Activated CD4-positive, CD25-positive, alpha-beta regulatory T cell (primary cell): ENCODE data around the gene PTS.
"Not testable (repeated sequence)": the region's sequence is repeated elsewhere in the genome, so short reads cannot be mapped to it uniquely, and the experiment has no call there.

Source experiments
- DNase-seq, 4 experiments: peaks; one replicate each; lab custom pipeline; 2025; lab: John Stamatoyannopoulos, UW

The PTS gene

DNA sequence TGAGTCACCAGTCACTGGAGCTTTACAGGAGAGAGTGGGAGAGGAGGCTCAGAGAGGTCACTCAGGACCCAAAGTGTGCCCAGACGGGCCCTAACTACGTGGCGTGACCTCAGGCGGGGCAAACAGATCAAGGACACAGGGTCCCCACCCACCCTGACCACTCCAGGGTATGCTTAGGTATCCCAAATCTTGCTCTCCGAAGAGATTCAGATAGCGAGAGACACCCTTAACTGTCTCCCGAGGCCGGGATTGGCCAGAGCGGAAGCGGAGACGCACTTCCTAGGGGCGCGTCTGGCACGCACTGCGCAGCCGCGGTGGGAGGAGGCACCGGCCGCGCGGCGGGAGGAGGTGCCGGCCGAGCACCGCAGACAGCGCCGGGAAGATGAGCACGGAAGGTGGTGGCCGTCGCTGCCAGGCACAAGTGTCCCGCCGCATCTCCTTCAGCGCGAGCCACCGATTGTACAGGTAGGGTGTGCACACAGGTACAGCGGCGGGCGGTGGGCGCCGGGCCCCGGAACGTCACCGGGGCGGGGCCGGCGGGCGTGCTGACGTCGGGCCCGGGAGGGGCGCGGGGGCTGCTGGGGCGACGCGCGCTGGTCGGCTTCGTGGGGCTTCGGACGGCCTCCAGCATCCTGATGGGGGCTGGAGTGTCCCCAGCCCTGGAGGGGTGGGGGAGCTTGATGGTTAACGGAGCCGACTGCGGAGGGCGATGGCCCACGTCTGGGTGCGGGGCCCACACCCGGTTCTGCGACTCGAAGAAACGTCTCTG lies at the start of gene PTS:
Gene PTS (plus strand): TSS at position 367 of the 769 bp plus-strand sequence. CDS start 16 bp downstream, at position 383.
- peak; percentile 66 to 71 (median 70) for DNase-seq

DNA sequence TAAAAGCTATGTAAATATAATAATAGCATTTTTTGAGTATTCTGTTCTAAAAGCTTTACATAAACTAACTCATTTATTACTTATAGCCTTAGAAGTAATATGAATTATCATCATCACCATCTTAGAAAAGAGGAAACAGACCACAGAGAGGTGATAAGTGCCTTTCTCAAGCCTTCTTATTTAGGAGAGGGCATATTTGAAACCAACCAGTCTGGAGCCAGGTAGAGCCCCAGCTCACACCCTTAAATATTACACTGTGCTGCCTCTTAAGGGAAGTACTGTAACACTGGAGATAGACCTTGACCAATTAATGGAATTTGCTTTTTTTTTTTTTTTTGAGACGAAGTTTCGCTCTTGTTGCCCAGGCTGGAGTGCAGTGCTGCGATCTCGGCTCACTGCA lies 48.6 kb upstream of the PTS start:
- DNase-seq = no peak

DNA sequence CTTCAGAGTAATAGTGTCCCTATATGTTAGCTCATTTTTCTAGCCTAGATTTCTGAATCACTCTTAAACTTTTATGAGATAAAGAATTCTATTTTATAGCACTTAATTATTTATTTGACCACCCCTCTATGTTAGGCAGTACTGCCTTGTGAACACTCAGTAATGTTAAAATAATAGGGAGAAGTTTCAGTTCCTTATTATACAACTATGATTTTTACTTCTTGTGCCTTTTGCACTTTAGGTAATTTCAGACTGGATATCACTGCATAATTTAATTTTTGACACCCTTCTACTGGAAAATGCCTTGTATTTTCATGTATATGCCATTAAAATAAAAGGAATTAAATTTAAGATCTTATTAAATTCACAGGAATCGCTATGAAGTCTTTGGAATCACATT lies 47.8 kb upstream of the PTS start:
- DNase-seq = no peak

DNA sequence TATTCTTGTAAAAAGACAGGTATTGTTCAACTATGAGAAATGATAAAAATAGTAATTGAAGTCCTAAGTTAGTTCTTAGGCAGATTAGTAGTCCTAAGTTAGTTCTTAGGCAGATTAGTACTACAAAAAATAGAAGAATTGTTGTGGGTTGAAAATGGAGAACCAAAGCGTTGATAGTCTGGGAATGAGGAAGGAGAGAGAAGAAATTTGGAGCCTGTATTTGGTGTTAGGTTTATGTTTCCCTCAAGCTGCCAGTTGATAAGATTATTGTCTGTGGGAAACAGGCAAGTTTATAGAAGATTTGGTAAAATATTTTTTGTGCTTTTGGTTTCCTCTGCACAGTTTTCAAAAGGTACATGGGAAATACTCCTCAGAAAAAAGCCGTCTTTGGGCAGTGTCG lies 47.3 kb upstream of the PTS start:
- DNase-seq = no peak

DNA sequence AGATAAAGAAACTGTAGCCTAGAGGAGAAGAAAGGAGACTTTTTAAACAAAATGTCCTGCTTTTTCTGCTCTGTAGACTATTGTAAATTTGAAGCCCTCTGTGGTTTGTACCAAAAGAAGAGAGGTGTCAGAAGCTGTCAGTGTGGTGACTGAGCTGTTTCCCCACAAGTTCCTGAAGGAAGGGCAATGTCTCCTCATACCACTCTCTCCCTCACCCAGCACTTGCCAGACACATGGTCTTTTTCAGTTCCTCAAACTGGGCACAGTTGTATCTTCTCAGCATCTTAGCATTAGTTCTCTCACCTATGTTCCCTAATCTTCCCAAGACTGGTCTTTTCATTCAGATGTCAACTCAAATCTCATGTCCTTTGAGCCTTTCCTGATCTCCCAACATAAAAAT lies 46.6 kb upstream of the PTS start:
- no peak for DNase-seq

GRCh38 chr11:112182867-112183266 lies 43.4 kb upstream of the PTS start:
- DNase-seq = no peak

GRCh38 chr11:112185883-112186282 lies 40.3 kb upstream of the PTS start:
- DNase-seq = no peak

DNA sequence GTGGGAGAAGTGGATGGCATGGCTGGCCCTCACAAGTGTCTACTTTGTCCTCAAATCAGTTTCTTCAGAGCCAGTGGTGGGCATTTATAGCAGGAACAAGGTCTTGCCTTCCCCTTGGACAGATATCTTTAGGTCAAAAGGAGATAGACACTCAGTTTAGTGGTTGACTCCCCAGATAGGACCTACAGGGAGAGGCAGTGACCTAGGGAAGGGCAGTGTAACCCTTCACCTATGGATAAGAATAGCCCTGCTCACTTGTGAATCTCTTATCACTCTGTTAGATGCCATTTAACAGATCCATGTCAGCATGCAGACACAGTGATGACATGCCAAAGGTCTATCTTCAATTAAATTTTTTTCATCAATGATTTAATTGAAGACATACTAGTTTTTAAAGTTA lies 39.9 kb upstream of the PTS start:
- no peak for DNase-seq

DNA sequence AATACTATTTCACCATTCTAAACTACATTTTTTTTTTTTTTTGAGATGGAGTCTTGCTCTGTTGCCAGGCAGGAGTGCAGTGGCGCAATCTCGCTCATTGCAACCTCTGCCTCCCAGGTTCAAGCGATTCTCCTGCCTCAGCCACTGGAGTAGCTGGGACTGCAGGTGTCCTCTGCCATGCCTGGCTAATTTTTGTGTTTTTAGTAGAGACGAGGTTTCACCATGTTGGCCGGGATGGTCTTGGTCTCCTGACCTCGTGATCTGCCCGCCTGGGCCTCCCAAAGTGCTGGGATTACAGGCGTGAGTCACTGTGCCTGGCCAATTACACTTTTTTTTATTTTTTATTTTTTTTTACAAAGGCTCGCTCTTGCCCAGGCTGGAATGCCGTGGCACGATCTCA lies 31.1 kb upstream of the PTS start:
- not testable (repeated sequence) for DNase-seq

DNA sequence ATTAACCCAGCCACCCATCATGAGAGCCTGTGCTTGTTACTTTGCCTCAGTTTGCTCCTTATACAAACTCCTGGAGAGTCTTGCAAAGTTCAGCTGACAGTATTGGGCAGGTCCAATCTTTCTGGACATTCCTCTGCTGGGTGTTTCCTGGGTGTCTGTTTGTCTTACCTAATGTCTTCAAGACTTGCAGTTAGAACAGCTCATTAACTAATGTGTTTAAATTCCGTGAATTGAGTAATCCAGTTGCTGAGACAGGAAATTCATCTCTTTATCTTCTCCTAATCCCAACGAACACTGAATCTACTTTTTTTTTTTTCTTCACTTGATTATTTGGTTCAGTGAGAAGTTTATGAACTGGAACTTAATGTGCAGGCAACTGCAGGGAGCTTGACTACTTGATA lies 30.3 kb upstream of the PTS start:
- DNase-seq = no peak

DNA sequence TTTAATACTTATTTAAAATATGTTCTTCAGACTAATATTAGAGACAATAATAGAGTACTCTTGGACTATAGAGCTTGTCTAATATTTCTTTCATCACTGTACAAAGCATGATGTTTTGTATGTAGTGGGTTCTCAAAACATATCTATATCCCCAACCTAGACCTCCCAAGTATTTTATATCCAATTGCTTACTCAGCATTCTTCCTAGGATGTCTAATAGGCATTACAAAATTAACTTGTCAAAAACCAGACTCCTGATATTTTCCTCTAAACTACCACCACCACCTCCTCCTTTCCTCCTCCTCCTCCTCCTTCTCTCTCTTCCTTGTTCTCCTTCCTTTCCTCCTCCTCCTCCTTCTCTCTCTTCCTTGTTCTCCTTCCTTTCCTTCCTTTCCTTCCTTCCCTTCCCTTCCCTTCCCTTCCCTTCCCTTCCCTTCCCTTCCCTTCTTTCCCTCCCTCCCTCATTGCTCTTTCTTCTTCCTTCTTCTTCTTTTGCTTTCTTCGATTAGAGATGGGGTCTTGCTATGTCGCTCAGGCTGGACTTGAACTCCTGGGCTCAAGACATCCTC lies 29.6 kb upstream of the PTS start:
- DNase-seq = no peak

DNA sequence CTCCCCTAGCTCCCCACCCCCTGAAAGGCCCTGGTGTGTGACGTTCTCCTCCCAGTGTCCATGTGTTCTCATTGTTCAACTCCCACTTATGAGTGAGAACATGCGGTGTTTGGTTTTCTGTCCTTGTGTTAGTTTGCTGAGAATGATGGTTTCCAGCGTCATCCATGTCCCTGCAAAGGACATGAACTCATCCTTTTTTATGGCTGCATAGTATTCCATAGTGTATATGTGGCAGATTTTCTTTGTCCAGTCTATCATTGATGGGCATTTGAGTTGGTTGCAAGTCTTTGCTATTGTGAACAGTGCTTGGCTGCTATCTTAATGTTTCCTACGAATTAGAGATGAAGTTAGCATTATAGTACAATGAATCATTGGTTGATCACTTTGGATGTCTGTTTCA lies 27.1 kb upstream of the PTS start:
- not testable (repeated sequence) for DNase-seq

GRCh38 chr11:112200252-112200651 lies 26.0 kb upstream of the PTS start:
- no peak for DNase-seq

GRCh38 chr11:112206071-112206470 lies 20.2 kb upstream of the PTS start:
- no peak for DNase-seq

DNA sequence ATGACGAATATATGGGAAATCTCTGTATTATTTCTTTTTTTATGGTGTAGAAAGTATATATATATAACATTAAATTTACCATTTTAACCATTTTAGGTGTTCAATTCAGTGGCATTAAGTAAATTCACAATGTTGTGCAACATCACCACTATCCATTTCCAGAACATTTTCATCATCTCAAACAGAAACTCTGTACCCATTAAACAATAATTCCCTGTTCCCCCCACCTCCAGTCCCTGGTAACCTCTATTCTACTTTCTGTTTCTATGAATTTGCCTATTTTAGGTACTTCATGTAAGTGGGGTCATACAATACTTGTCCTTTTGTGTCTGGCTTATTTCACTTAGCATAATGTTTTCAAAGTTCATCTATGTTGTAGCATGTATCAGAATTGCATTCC lies 15.3 kb upstream of the PTS start:
- no peak for DNase-seq

- DNase-seq = no peak
Measured at GRCh38 chr11:112211536-112211935, 14.7 kb upstream of the PTS start.

GRCh38 chr11:112212290-112212689 lies 13.9 kb upstream of the PTS start:
- DNase-seq = no peak

DNA sequence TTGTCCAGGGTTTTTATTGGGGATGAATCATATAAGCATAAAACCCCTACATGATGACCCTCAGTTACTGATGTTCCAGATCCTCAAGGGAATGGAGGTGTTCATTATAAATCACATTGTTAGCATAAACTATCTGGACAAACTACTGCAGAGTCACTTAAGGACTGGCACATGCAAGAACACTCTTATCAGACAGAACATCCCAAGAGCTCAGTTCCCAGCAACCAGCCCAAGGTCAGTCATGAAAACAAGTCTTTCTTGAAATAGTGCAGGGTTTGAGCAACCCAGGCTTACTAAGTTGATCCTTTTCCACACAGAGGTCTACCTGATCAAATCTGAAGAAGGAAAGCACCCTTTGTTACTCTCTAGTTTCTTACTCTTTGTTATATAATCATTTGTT lies 13.5 kb upstream of the PTS start:
- DNase-seq = no peak

DNA sequence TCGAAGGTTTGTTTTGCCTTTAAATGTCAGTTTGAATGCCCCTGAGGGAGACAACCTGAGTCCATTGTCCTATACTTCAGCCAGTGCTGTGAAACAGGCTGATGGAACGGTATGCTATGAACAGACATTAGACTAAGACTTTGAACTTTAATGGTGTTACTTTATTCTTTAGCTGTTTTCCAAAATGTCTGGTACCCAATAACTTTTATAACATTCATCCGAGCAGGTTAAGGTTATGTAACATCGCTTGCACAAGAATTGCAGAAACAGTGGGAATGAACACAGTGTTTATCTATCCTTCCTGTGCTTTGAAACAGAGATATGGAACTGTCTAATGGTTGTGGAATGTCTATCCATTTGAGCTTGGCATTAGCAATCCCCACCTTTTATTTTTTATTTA lies 12.5 kb upstream of the PTS start:
- DNase-seq = no peak

- DNase-seq = no peak
Measured at GRCh38 chr11:112215621-112216020, 10.6 kb upstream of the PTS start.

GRCh38 chr11:112216561-112217105 lies 9.6 kb upstream of the PTS start:
- DNase-seq = no peak

DNA sequence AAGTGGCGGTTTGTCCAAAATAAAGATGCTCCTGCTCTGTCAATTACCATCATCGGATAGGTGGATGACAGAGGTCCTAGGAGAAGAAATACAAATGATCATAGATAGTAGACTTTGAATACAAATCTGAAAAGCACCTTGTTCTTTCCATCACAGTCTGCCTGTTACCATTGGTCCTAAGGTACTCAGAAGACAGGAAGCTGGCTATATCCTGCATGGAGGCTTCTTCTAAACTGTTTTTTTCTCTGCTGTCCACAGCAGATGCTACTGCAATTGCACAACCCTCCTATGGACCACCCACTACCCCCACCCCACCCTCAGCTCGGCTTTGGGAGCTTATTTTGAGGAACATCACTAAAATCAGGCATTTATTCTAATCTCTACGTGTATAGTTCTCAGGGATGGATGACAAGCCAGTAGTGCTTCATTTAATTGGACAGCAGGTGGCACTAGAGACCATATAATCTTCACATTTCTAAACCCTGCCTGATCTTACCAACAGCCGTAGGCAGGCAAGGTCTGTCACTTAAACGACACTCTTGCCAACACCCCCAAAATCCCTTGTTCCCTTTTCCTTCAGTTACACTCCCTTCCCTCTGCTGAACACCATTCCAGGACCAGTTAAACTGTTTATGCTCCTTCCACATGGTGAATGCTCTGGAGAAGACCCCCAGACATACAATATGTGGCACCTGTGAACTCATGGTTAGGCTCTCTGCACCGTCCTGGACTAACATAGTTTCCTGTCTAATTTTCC lies 6.6 kb upstream of the PTS start:
- peak in 1 of 4 experiments; percentile 3 for DNase-seq

GRCh38 chr11:112221274-112221835 lies 4.9 kb upstream of the PTS start:
- DNase-seq = no peak
